GM21529 (cell line): ENCODE data around the gene RASD2.
"Not testable (repeated sequence)": the region's sequence is repeated elsewhere in the genome, so short reads cannot be mapped to it uniquely, and the experiment has no call there.

ENCODE experiments used
- ATAC-seq: cut with Tn5 transposase; IDR thresholded peaks from one replicate; pipeline ENCODE4 v1.9.1; 2021; ENCODE audit not compliant: unreplicated experiment

RASD2 gene, protein sequence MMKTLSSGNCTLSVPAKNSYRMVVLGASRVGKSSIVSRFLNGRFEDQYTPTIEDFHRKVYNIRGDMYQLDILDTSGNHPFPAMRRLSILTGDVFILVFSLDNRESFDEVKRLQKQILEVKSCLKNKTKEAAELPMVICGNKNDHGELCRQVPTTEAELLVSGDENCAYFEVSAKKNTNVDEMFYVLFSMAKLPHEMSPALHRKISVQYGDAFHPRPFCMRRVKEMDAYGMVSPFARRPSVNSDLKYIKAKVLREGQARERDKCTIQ

DNA sequence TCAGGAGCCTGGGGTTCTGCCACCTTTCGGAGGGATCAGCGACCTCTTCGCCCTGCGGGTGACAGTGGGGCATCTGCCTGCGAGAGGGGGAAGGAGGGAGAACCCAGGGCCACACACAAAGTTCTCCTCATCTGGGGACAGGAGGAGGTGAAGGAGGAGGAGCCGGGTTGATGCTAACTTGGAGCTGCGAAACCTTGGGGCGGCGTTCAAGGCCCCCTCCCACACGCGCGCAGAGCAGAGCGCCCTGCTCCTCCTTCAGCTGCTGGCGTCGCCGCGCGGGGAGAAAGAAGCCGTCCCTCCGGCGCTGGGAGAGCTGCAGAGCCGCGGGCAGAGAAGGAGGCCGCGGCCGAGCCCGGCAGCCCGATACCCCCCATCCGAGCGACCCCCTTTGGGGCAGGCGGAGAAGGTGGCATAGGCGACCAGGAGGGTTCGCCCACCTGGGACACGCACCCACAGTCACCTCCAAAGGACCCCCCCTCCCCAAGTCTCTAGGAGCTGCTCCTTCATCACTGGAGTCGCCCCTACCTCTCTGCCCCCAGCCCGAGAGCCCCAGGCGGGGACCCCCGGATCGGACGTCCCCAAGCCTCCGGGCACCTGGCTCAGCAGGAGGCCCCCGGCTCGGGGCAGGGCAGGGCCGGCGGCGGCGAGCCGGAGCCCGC is at the start of gene RASD2:
RASD2 (plus strand) TSS at position 237 of the 659 bp plus-strand sequence. CDS start 5,979 bp downstream, outside the sequence.
- ATAC-seq: no peak

DNA sequence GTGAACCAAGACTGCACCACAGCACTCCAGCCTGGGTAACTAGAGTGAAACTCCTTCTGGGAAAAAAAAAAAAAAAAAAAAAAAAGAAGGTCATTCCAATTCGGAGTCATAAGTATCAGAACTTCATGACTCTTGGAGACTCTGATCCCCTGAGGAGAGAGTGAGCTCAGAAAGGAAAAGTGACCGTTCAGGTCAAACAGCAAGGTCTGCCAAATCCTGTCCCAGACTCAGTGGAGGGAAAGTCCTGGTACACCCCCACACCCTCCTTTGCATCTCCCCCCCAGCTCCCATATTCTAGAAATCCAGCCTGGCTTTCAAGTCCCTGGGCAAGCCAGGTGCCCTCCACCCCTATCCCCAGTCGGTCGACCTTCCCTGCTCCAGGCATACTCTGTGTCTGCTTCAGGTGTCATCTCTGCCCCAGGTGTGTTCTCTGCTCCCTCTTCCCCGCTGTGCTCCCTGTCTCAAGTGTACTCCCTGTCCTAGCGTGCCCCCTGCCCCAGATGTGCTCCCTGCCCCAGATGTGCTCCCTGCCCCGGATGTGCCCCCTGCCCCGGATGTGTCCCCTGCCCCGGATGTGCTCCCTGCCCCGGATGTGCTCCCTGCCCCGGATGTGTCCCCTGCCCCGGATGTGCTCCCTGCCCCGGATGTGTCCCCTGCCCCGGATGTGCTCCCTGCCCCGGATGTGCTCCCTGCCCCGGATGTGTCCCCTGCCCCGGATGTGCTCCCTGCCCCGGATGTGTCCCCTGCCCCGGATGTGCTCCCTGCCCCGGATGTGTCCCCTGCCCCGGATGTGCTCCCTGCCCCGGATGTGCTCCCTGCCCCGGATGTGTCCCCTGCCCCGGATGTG is 49.3 kb upstream of the RASD2 start:
- not testable (repeated sequence) for ATAC-seq

DNA sequence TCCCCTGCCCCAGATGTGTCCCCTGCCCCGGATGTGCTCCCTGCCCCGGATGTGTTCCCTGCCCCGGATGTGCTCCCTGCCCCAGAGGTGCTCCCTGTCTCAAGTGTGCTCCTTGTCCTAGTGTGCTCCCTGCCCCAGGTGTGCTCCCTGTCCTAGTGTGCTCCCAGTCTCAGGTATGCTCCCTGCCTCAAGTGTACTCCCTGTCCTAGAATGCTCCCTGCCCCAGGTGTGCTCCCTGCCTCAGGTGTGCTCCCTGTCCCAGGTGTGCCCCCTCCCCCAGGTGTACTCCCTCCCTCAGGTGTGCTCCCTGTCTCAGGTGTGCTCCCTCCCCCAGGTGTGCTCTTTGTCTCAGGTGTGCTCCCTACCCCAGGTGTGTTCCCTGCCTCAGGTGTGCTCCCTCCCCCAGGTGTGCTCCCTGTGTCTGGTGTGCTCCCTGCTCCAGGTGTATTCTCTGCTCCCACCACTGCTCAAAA is 48.7 kb upstream of the RASD2 start:
- ATAC-seq: no peak

DNA sequence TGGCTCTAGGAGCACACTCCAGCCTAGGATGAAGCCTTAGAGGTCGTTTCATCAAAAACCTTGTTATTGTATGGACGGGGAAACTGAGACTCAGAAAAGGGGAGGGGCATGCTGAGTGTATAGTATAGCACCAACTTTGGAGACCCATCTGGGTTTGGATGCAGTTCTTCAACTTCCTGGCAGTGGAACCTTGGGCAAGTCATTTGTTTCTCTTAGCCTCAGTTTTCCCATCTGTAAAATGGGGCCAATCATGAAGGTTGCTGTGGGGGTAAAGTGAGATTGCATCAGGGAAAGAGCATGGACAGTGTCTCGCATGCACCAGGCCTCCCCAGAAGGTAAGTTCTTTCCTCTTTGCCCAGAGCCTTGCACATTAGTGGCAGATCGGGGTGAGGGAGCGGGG is 47.6 kb upstream of the RASD2 start:
- no peak for ATAC-seq

DNA sequence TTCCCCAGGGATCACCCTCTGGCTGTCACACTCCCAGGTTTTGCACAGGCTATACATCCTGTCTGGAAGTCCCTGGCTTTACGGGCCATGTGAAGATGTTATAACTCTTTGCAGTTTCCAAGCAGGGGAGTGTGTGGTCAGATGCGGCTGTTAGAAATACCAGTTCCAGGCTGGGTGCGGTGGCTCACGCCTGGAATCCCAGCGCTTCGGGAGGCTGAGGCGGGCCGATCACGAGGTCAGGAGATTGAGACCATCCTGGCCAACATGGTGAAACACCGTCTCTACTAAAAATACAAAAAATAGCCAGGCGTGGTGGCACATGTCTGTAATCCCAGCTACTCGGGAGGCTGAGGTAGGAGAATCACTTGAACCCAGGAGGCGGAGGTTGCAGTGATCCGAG is 44.9 kb upstream of the RASD2 start:
- ATAC-seq: not testable (repeated sequence)

DNA sequence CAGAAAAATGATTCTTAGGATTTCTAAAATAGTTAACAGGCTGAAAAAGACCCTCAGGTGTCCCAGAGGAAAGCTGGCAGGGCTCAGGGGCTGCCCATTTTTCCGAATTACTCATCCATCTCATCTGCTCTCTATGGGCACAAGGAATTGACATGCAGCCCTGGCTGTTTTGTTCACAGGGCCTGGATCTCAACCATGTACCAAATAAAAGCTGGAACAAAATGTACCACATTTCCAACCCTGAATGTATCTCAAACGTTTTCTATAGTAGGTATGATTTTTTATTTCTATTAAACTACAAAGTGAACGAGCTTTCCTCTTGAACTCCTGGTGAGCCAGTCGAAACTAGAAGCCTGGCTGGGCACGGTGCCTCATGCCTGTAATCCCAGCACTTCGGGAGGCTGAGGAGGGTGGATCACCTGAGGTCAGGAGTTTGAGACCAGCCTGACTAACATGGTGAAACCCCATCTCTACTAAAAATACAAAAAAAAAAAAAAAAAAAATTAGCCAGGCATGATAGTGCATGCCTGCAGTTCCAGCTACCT is 43.8 kb upstream of the RASD2 start:
- ATAC-seq: no peak

DNA sequence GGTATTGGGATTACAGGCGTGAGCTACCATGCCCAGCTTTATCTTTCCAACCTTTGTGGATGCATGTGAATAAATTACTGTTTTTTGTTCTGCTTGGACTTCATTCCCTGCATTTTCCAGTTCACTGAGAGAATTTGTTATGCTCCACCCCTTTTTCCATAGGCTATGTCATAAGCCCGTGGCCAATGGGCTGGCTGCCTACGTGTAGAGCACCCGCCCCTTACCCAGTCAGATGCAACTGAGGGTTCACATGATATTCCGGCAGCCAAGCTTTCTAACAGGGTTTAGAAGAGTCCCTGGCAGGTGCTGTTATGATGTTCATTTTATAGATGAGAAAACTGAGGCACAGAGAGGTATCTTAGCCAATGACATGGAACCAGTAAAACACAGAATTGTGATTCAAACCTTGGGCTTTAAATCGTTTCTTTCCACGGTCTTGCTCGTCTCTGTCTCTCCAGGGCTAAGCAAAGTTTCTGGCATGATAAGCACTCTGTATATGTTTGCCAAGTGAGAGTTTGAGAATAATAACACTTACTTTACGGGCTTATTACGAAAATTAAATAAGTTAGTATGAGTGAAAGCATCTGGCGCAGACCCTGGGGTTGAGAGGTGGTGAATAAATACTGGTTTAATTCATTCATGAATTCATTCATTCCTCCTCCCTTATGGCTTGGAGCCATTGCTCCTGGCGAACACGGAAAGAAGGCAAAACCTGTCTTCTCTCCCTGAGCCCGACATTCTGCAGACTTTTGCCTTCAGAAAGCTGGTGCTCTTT is 42.4 kb upstream of the RASD2 start:
- no peak for ATAC-seq

DNA sequence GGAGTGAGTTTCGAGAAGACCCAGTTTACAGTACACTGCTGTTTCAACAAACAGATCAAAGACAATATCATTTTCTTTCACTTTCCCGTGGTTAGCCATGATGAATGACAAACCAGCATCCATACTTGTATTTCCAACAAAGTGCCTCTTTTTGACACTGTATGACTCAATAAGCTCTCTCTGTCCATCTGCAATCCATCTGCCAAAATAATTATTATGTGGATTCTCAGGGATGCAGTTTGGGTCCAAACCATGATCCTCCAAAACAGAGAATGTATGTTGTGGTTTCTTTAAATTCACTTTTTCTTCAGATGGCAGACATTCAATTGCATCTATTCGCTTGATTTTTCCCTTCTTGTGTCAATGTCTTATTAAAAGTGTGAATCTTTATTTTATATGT is 37.8 kb upstream of the RASD2 start:
- ATAC-seq: no peak

DNA sequence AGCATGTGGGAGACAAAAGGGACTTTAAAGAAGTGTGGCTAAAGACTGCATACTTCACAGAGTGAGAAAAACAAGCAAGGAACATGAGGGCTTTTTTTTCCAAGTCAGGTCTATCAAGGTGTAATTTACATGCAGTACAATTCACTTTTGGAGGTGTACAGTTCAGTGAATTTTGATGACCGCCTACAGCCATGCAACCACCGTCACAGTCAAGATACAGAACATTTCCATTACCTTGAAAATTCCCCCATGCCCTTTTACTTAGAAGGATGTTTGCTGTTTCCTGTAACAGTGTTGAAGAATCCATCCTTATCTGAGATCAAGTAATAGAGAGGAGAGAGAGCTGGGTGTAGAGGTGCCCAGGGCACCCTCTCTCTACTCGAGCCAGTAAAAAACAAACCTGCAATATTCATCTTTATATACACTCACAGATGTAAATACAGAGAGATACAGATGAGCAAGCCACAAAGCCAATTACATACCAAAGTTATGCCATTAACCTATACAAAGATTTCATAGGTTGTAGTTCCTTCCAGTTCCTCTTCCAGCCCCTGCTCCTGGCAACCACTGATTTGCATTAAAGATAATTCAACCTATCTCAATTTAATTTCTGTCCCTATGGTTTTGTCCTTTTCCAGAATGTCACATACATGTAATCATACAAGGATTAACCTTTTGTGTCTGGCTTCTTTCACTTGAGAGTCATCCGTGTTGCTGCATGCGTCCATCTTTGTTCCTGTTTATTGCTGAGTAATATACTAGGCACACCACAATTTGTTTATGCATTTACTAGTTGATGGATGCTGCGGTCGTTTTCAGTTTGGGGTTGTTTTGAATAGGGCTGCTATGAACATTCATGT is 35.0 kb upstream of the RASD2 start:
- ATAC-seq: no peak

DNA sequence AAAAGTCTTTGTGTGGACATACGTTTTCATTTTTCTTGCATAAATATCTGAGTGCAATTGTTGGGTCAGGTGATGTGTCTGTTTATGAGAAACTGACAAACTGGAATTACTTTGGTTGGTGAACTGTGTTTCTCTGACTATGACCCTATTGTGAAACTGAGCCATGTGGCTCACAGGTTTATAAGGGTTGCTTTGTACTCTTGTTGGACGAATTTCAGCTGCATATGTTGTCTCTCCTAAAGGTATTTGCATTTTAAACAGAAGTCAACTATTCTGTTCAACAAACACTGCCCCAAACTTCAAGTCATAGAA is 34.4 kb upstream of the RASD2 start:
- ATAC-seq: no peak

DNA sequence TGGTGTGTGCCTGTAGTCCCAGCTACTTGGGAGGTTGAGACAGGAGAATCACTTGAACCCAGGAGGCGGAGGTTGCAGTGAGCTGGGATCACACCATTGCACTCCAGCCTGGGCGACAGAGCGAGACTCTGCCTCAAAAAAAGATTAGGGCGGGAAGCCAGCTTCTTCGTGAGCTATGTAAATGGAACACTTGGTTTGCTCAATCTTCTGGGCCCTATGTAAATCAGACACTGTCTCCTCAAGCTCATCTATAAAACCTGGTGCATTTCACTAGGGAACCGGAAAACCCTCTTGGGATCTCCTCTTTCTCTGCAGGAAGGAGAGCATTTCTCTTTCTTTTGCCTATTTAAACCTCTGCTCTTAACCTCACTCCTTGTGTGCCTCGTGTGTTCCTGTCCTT is 32.8 kb upstream of the RASD2 start:
- not testable (repeated sequence) for ATAC-seq

DNA sequence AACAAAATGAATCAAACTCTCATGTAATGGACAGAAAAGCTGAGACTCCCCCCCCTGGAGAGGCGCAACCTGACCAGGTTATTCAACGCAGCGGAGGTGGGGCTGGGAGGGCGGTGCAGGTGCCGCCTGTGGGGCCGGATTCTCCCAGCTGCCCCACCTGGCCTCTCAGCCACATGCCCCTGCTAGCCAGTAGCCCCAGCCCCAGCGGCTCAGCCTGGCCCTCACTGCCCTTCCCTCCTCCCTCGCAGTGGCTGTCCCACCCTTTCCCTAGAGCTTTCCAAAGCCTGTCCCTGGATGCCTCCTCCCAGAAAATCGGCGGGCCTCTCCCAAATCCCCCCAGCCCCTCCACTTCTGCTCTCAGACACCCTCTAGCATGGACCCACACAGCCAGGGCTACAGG is 31.2 kb upstream of the RASD2 start:
- ATAC-seq: no peak

DNA sequence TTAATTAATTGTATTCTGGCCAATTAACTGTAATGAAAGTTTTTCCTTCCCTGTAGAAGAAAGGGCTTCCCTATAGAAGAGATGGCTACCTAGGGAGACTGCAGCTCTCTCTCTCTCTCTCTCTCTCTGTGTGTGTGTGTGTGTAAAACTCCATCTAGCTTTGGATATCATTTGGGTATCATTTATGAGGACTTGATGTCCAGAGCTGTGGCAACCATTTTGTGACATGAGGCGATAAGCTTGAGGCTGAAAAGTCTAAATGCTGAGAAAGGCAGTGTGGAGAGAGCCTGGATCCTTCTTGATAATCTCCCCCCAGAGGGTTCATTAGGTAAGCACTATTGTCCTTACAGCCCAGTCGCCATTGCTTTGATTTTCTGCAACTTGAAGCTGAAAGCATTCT is 30.7 kb upstream of the RASD2 start:
- no peak for ATAC-seq

DNA sequence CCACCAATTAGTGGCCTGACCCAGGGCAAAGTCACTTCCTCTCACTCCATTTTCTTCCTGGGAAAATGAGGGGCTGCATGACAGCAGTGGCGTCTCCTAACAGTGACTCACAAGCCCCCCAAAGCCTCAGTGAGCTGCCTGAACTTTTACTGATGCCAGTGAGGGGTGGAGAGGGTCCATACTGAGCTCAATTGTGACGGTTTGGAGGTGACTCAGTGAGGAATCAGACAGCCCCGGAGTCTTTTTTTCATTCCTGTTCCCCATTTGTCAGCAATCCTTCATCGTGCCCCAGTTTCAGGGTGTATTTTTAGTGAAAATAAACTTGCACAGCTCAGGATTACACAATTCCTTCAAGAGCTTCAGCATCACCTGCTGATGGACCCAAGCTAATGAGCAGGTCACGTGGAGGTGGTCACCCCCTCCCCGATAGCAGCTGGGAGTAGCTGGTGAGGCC is 30.1 kb upstream of the RASD2 start:
- ATAC-seq: no peak

DNA sequence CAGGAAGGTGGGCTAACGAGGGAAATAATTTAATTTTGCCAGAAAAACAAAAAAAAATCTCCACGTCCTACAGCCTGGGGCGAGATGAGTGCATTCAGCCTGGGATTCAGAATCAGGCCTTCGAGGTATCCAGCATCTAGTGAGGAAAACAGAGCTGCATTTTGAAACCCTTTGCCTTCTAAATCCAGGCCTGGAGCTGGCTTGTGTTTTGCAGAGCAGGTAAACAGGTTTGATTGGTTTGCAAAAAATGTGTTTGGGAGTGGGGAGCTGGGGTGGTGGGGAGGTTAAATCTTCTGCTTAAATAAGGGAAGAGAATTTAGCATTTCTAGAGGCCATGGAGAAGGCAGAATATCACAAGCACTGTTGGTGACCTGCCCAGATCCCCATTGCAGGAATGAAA is 29.7 kb upstream of the RASD2 start:
- ATAC-seq: no peak

DNA sequence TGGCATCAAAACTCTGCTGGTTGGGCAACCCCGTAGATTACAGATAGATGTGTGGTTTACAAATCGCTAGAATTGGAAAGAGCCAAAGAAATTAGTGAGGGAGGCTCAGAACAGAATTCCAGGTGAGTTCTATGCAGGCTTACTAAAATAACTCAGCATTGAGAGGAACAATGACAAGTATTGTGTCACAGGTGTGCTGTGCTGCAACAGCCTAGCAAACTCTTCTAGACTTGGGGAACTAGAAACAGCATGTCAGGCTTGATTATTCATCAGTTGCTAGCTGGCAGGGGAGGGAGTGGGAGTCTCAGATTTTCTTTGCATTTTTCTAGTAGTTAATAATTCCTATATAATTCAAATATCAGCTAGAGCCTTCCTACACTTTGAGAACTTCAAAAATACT is 26.3 kb upstream of the RASD2 start:
- no peak for ATAC-seq

DNA sequence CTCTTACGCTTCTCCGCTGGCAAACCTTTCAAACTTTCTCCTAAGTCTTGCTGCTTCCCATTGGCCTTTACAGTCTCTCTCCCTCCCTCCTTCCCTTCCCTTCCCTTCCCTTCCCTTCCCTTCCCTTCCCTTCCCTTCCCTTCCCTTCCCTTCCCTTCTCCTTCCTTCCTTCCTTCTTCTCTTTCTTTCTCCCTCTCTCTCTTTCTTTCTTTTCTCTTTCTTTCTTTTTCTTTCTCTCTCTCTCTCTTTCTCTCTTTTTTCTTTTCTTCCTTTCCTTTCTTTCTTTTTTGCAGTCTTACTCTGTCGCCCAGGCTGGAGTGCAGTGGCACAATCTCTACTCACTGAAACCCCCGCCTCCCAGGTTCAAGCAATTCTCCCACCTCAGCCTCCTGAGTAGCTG is 24.7 kb upstream of the RASD2 start:
- not testable (repeated sequence) for ATAC-seq

DNA sequence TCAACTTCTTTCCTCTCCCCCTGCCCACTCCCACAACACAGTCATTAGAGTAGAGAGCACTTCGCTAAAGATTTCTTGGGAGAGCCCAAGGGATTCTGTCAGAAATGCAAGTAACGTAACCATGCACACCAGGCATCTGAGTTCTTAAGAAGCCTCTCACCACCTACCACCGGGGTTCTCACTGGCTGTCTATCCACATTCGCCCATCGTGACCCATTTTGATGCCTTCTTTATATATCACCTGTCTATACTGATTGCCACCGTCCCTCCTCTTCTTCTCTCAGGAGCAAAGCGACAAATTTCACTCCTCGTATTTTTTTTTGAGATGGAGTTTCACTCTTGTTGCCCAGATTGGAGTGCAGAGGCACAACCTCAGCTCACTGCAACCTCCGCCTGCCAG is 23.9 kb upstream of the RASD2 start:
- no peak for ATAC-seq

DNA sequence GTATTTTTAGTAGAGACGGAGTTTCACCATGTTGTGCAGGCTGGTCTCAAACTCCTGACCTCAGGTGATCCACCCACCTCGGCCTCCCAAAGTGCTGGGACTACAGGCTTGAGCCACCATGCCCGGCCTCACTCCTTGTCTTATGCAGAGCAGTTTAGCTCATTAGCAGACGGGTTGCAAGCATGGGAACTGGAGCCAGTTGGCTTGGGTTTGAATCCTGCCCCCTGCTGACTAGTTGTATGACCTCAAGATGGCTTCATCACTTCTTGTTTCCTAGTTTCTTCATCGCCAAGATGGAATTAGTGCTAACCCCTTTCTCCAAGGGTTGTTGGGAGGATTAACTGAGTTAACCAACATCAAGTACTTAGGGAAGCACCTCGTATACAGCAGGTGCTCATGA is 23.4 kb upstream of the RASD2 start:
- ATAC-seq: no peak
